Mammary epithelial cell (primary cell): Measurements from ENCODE around the gene STAB1.

Experiments used
- CTCF ChIP-seq, 2 donors: IDR thresholded peaks in 1 of 2; conservative IDR thresholded peaks in 1 of 2; 2 replicates each; pipeline ENCODE4 v1.5.1; 2011 to 2012; ENCODE audit warnings: inconsistent platforms in 2 of 2, low read length in 2 of 2, mild to moderate bottlenecking in 2 of 2, control low read depth in 1 of 2, low read depth in 1 of 2; ENCODE audit not compliant: insufficient read depth in 1 of 2; ENCODE audit errors: extremely low read depth in 1 of 2
- EZH2 ChIP-seq: IDR thresholded peaks from 2 replicates; pipeline ENCODE4 v1.6.1; 2012; ENCODE audit warnings: low read length, inconsistent platforms, borderline replicate concordance

GRCh38 chr3:52447512-52448355, 47.4 kb upstream of the STAB1 start:
- TF ChIP-seq CTCF (conservative IDR thresholded peaks at IDR 0.05 in 1 of 2, IDR thresholded peaks at IDR 0.05 in 1 of 2; ENCODE audit: extremely low read depth in 1 of 2, insufficient read depth in 1 of 2, low read depth in 1 of 2, low read length in 2 of 2) (no peak), EZH2 (no peak)
